Trophoblast cell (in vitro differentiated cells and primary cell): ENCODE data around the gene VDR.

Experiments used
- DNase-seq, 2 donors: peaks; one replicate each; pipeline ENCODE4 v3.0.0-alpha.2; 2016
- H2AFZ ChIP-seq: 2 replicates; pipeline ENCODE4 v1.6.1; 2013; ENCODE audit warnings: low read length, moderate library complexity, mild to moderate bottlenecking; ENCODE audit not compliant: insufficient read depth, poor library complexity
- H2AK5ac ChIP-seq: 2 replicates; pipeline ENCODE4 v1.6.1; 2013; ENCODE audit warnings: mild to moderate bottlenecking, low read length
- H2BK120ac ChIP-seq: 2 replicates; pipeline ENCODE4 v1.6.1; 2013; ENCODE audit warnings: low read length, mild to moderate bottlenecking, moderate library complexity; ENCODE audit not compliant: insufficient read depth, poor library complexity
- H2BK12ac ChIP-seq: 2 replicates; pipeline ENCODE4 v1.6.1; 2013; ENCODE audit warnings: mild to moderate bottlenecking, low read length, moderate library complexity
- H2BK5ac ChIP-seq: 2 replicates; pipeline ENCODE4 v1.6.1; 2013; ENCODE audit warnings: low read length, low read depth, moderate library complexity, mild to moderate bottlenecking; ENCODE audit not compliant: poor library complexity
- H3K14ac ChIP-seq: 2 replicates; pipeline ENCODE4 v1.6.1; 2013; ENCODE audit warnings: mild to moderate bottlenecking, low read length
- H3K18ac ChIP-seq: 2 replicates; pipeline ENCODE4 v1.6.1; 2013; ENCODE audit warnings: mild to moderate bottlenecking, low read length
- H3K23ac ChIP-seq: 2 replicates; pipeline ENCODE4 v1.6.1; 2013; ENCODE audit warnings: low read length
- H3K27ac ChIP-seq: 2 replicates; pipeline ENCODE4 v1.5.1; 2013; ENCODE audit warnings: low read depth, mild to moderate bottlenecking, inconsistent platforms, low read length, moderate library complexity
- H3K27me3 ChIP-seq: 2 replicates; pipeline ENCODE4 v1.6.1; 2013; ENCODE audit warnings: inconsistent platforms, mild to moderate bottlenecking, low read length, moderate library complexity; ENCODE audit not compliant: insufficient read depth
- H3K36me3 ChIP-seq, 2 experiments: 1 replicate in 1 of 2; 2 replicates in 1 of 2; pipeline ENCODE4 v1.6.1; 2013; ENCODE audit warnings: low read length in 2 of 2, mild to moderate bottlenecking in 2 of 2, moderate library complexity in 1 of 2; ENCODE audit not compliant: insufficient read depth in 2 of 2, control insufficient read depth in 1 of 2
- H3K4ac ChIP-seq: 2 replicates; pipeline ENCODE4 v1.6.1; 2013; ENCODE audit warnings: low read depth, mild to moderate bottlenecking, low read length, moderate library complexity
- H3K4me1 ChIP-seq, 2 experiments: 1 replicate in 1 of 2; 2 replicates in 1 of 2; pipeline ENCODE4 v1.6.1; 2013; ENCODE audit warnings: low read length in 2 of 2, mild to moderate bottlenecking in 2 of 2, moderate library complexity in 1 of 2; ENCODE audit not compliant: insufficient read depth in 2 of 2, control insufficient read depth in 1 of 2
- H3K4me2 ChIP-seq: 2 replicates; pipeline ENCODE4 v1.6.1; 2013; ENCODE audit warnings: inconsistent platforms, mild to moderate bottlenecking, low read length, moderate library complexity
- H3K4me3 ChIP-seq: 2 replicates; pipeline ENCODE4 v1.5.1; 2013; ENCODE audit warnings: mild to moderate bottlenecking, low read depth, low read length, inconsistent platforms
- H3K79me1 ChIP-seq: one replicate; pipeline ENCODE4 v1.6.1; 2013; ENCODE audit warnings: low read length
- H3K79me2 ChIP-seq: 2 replicates; pipeline ENCODE4 v1.6.1; 2013; ENCODE audit warnings: low read length, mild to moderate bottlenecking; ENCODE audit not compliant: control insufficient read depth, insufficient read depth, poor library complexity
- H3K9ac ChIP-seq: 2 replicates; pipeline ENCODE4 v1.6.1; 2013; ENCODE audit warnings: mild to moderate bottlenecking, low read length
- H3K9me3 ChIP-seq: 2 replicates; pipeline ENCODE4 v1.6.1; 2013; ENCODE audit warnings: low read depth, mild to moderate bottlenecking, control low read depth, inconsistent platforms, low read length; ENCODE audit not compliant: insufficient read depth
- H4K12ac ChIP-seq: 2 replicates; pipeline ENCODE4 v1.6.1; 2013; ENCODE audit warnings: low read depth, mild to moderate bottlenecking, low read length, moderate library complexity
- H4K8ac ChIP-seq: 2 replicates; pipeline ENCODE4 v1.6.1; 2013; ENCODE audit warnings: low read depth, mild to moderate bottlenecking, low read length, moderate library complexity
- H4K91ac ChIP-seq: one replicate; pipeline ENCODE4 v1.6.1; 2013; ENCODE audit warnings: low read depth, mild to moderate bottlenecking, low read length, moderate library complexity
- WGBS: extraction: QIAGEN DNeasy Blood & Tissue Kit; methylation state at CpG from one replicate; pipeline ENCODE4 v1.1.7; 2013; ENCODE audit warnings: missing lambda C conversion rate; ENCODE audit not compliant: insufficient read length, insufficient coverage; ENCODE audit errors: extremely low coverage; 5-methylcytosine and 5-hydroxymethylcytosine counted together

The VDR gene

GRCh38 chr12:47848853-47849252 is 55.9 kb downstream of the VDR start:
- Histone ChIP-seq H2BK5ac (no peak overlapping the region), H3K36me3 (no peaks in the 10 kb centered on the region), H3K4me1 (peaks cover 0 to 3% of the 10 kb centered on the region in 2 experiments), H2AFZ (no peak overlapping the region), H4K12ac (no peak overlapping the region), H3K23ac (no peak overlapping the region), H3K4ac (no peak overlapping the region), H3K27me3 (no peaks in the 10 kb centered on the region), H3K27ac (no peak overlapping the region), H2AK5ac (no peak overlapping the region), H4K91ac (no peak overlapping the region), H2BK120ac (no peak overlapping the region), H3K14ac (no peak overlapping the region), H3K9me3 (peaks cover 2% of the 10 kb centered on the region), H3K4me2 (no peak overlapping the region), H3K79me1 (no peaks in the 10 kb centered on the region), H3K18ac (no peak overlapping the region), H3K4me3 (no peak overlapping the region), H4K8ac (no peak overlapping the region), H2BK12ac (no peak overlapping the region), H3K79me2 (no peaks in the 10 kb centered on the region), H3K9ac (no peak overlapping the region)
- WGBS = no CpG with 5 or more reads among the region's 5 CpGs
- no peak for DNase-seq

GRCh38 chr12:47846294-47846996 is 58.3 kb downstream of the VDR start:
- no peak overlapping the region for H3K18ac ChIP-seq
- H3K4me1 ChIP-seq = peaks cover 5% of the 10 kb centered on the region in 2 experiments
- no peak overlapping the region for H3K9ac ChIP-seq
- no peak overlapping the region for H2BK5ac ChIP-seq
- no peak overlapping the region for H4K8ac ChIP-seq
- H2BK12ac ChIP-seq = no peak overlapping the region
- H3K9me3 ChIP-seq = peaks cover 2% of the 10 kb centered on the region
- H3K27ac ChIP-seq = no peak overlapping the region
- no peaks in the 10 kb centered on the region for H3K36me3 ChIP-seq
- no peak overlapping the region for H3K4ac ChIP-seq
- no peak overlapping the region for H4K91ac ChIP-seq
- no peaks in the 10 kb centered on the region for H3K79me2 ChIP-seq
- no peak overlapping the region for H3K4me2 ChIP-seq
- no peak overlapping the region for H2AK5ac ChIP-seq
- no CpG with 5 or more reads among the region's 14 CpGs for WGBS
- no peak overlapping the region for H2BK120ac ChIP-seq
- no peaks in the 10 kb centered on the region for H3K27me3 ChIP-seq
- no peak overlapping the region for H3K14ac ChIP-seq
- H3K79me1 ChIP-seq = no peaks in the 10 kb centered on the region
- H3K23ac ChIP-seq = no peak overlapping the region
- H2AFZ ChIP-seq = no peak overlapping the region
- H3K4me3 ChIP-seq = no peak overlapping the region
- H4K12ac ChIP-seq = no peak overlapping the region
- no peak for DNase-seq

- no peak overlapping the region for H4K91ac ChIP-seq
- no peaks in the 10 kb centered on the region for H3K9me3 ChIP-seq
- H2BK12ac ChIP-seq = no peak overlapping the region
- no peak overlapping the region for H4K8ac ChIP-seq
- H3K4ac ChIP-seq = no peak overlapping the region
- H2BK5ac ChIP-seq = no peak overlapping the region
- no peak overlapping the region for H3K9ac ChIP-seq
- H4K12ac ChIP-seq = no peak overlapping the region
- no peak for DNase-seq
- no peaks in the 10 kb centered on the region for H3K27me3 ChIP-seq
- no peak overlapping the region for H3K4me2 ChIP-seq
- H3K36me3 ChIP-seq = no peaks in the 10 kb centered on the region
- no CpG with 5 or more reads among the region's 8 CpGs for WGBS
- no peak overlapping the region for H2AK5ac ChIP-seq
- H3K79me1 ChIP-seq = no peaks in the 10 kb centered on the region
- no peaks in the 10 kb centered on the region for H3K79me2 ChIP-seq
- no peak overlapping the region for H3K14ac ChIP-seq
- no peak overlapping the region for H2AFZ ChIP-seq
- peaks cover 2 to 5% of the 10 kb centered on the region in 2 experiments for H3K4me1 ChIP-seq
- no peak overlapping the region for H3K18ac ChIP-seq
- H3K4me3 ChIP-seq = no peak overlapping the region
- no peak overlapping the region for H3K27ac ChIP-seq
- H3K23ac ChIP-seq = no peak overlapping the region
- no peak overlapping the region for H2BK120ac ChIP-seq
Measured at GRCh38 chr12:47845081-47845480, 59.7 kb downstream of the VDR start.

- no peak overlapping the region for H3K27ac ChIP-seq
- H3K36me3 ChIP-seq = no peaks in the 10 kb centered on the region
- H2AFZ ChIP-seq = no peak overlapping the region
- H2BK120ac ChIP-seq = no peak overlapping the region
- no peak overlapping the region for H2AK5ac ChIP-seq
- no peak for DNase-seq
- no CpG with 5 or more reads among the region's 28 CpGs for whole genome bisulfite sequencing
- H2BK5ac ChIP-seq = no peak overlapping the region
- no peak overlapping the region for H4K91ac ChIP-seq
- no peak overlapping the region for H3K23ac ChIP-seq
- H3K9me3 ChIP-seq = no peaks in the 10 kb centered on the region
- H3K4ac ChIP-seq = no peak overlapping the region
- no peak overlapping the region for H3K4me2 ChIP-seq
- no peak overlapping the region for H3K14ac ChIP-seq
- peaks cover 2 to 5% of the 10 kb centered on the region in 2 experiments for H3K4me1 ChIP-seq
- H4K8ac ChIP-seq = no peak overlapping the region
- H3K79me2 ChIP-seq = no peaks in the 10 kb centered on the region
- H3K27me3 ChIP-seq = no peaks in the 10 kb centered on the region
- H3K4me3 ChIP-seq = no peak overlapping the region
- H3K9ac ChIP-seq = no peak overlapping the region
- no peak overlapping the region for H4K12ac ChIP-seq
- H2BK12ac ChIP-seq = no peak overlapping the region
- H3K18ac ChIP-seq = no peak overlapping the region
- H3K79me1 ChIP-seq = no peaks in the 10 kb centered on the region
Measured at GRCh38 chr12:47844264-47845019, 60.4 kb downstream of the VDR start.
